PC-9 (cell line): Measurements from ENCODE around the gene LPCAT2. TPM values are rescaled to one million over a fixed set of nuclear protein-coding genes. Genes with fewer than 3 reads are reported as not detected.

Experiments
- BruUV-seq: library from RNA; stranded (reverse); fragments of 400-500 nt; replicated peaks from 2 replicates; lab custom pipeline; 2021; lab: Mats Ljungman, UMichigan
- CTCF ChIA-PET: fragments of 300-600 bp; sonication (Branson Sonifier 250); formaldehyde crosslinking; loops from one replicate; lab custom pipeline; 2022; ENCODE audit warnings: antibody characterized with exemption; lab: Charles Lee
- POLR2A ChIA-PET: fragments of 300-600 bp; sonication (Branson Sonifier 250); formaldehyde crosslinking; loops from one replicate; lab custom pipeline; 2022; ENCODE audit warnings: antibody characterized with exemption; ENCODE audit not compliant: unreplicated experiment; lab: Charles Lee
- DNase-seq, 2 experiments: peaks; one replicate each; pipeline versions ENCODE4 v3.0.0 to v3.0.0-alpha.2; 2015 to 2022; ENCODE audit warnings: mixed read lengths in 1 of 2
- H2AFZ ChIP-seq: fragments of 200-600 bp; sonication (generic); 2 replicates; pipeline ENCODE4 v1.8.1; 2017; ENCODE audit warnings: antibody characterized with exemption
- H3F3A ChIP-seq: fragments of 200-600 bp; sonication (generic); 2 replicates; pipeline ENCODE4 v1.8.1; 2017; ENCODE audit warnings: antibody characterized with exemption, mild to moderate bottlenecking, low read depth; ENCODE audit not compliant: insufficient read depth
- H3K27ac ChIP-seq: fragments of 200-600 bp; sonication (generic); 2 replicates; pipeline ENCODE4 v1.6.1; 2016; ENCODE audit warnings: mixed run types
- H3K27me3 ChIP-seq: fragments of 200-600 bp; sonication (generic); 2 replicates; pipeline ENCODE4 v1.6.1; 2016; ENCODE audit warnings: low read depth, mixed run types; ENCODE audit not compliant: insufficient read depth
- H3K36me3 ChIP-seq: fragments of 200-600 bp; sonication (generic); 2 replicates; pipeline ENCODE4 v1.6.1; 2016; ENCODE audit warnings: low read depth, mixed run types
- H3K4me1 ChIP-seq: fragments of 200-600 bp; sonication (generic); replicated peaks from 2 replicates; pipeline ENCODE4 v1.6.1; 2016; ENCODE audit warnings: mixed run types; ENCODE audit not compliant: insufficient read depth
- H3K4me2 ChIP-seq: fragments of 200-600 bp; sonication (generic); 2 replicates; pipeline ENCODE4 v1.6.1; 2017; ENCODE audit warnings: mixed run types
- H3K4me3 ChIP-seq: fragments of 200-600 bp; sonication (generic); 2 replicates; pipeline ENCODE4 v1.6.1; 2016; ENCODE audit warnings: mixed run types
- H3K79me2 ChIP-seq: fragments of 200-600 bp; sonication (generic); 2 replicates; pipeline ENCODE4 v1.6.1; 2017; ENCODE audit warnings: low read depth, mixed run types
- H3K9me2 ChIP-seq: fragments of 200-600 bp; sonication (generic); 2 replicates; pipeline ENCODE4 v1.8.1; 2017; ENCODE audit warnings: mild to moderate bottlenecking; ENCODE audit not compliant: insufficient read depth
- H3K9me3 ChIP-seq: fragments of 200-600 bp; sonication (generic); 2 replicates; pipeline ENCODE4 v1.8.1; 2016; ENCODE audit warnings: low read depth; ENCODE audit not compliant: insufficient read depth
- H4K20me1 ChIP-seq: fragments of 200-600 bp; sonication (generic); 2 replicates; pipeline ENCODE4 v1.8.1; 2017; ENCODE audit not compliant: insufficient read depth
- EZH2 ChIP-seq: fragments of 200-600 bp; sonication (generic); IDR thresholded peaks from 2 replicates; pipeline ENCODE4 v1.8.0; 2017; ENCODE audit warnings: antibody characterized with exemption, low read depth
- intact Hi-C: fragments of 100-400 bp; cut with micrococcal nuclease; formaldehyde crosslinking; loops from one replicate; pipeline ENCODE4 v1.10.0; 2022; ENCODE audit not compliant: unreplicated experiment
- total RNA-seq: library from RNA; stranded (reverse); gene quantifications from 2 replicates; pipeline ENCODE4 v1.2.3, GENCODE V29; 2021
- TF ChIP-seq, protein P1 (sequence below): fragments of 200-600 bp; sonication (generic); conservative IDR thresholded peaks from 2 replicates; pipeline ENCODE4 v1.6.1; 2017; ENCODE audit warnings: mixed run types, antibody characterized with exemption, mild to moderate bottlenecking, moderate library complexity

Gene LPCAT2
- total RNA-seq, 1 experiment from 2014 or later, result 87.7 TPM

DNA sequence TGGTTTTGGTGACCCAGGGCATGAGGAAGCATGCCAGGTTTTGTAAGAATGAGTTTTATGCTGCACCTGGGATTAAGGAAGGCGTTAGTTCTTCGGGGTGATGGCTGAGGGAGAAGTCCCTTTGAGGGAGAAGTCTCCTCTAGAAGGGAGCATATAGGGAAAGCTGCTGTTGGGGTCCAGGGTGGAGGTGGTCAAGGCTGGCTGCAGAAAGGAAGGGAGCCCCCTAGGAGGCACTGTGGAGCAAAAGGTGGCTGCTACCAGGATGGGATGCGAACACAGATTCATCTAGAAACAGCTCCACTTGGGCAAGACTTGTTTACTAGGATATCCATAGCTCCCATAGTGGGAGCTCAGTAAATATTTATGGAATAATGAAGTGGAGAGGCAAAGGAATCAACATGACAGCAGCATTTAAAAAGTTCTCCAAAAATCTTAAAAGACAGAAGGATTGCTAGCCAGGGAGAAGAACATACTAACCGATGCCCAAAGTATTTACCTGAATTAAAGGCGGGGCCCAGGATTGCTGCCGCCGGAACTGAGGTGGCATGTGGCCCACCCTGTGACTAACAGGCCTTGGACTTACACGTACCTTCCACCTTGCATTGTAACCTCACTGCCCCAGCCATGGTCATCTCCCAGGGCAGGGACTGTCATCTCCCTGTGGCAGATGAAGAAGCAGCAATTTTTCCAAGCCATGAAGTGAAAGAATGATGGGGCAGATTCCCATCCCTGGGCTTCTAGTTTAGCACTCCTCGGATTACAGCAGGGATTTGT lies 7.1 kb upstream of the LPCAT2 start:
- Histone ChIP-seq H3K4me2 (peak overlapping the region; percentile 63), H3F3A (peaks cover 47% of the 10 kb centered on the region), H3K36me3 (no peaks in the 10 kb centered on the region), H2AFZ (no peak overlapping the region), H3K4me3 (no peak overlapping the region), H3K9me3 (no peaks in the 10 kb centered on the region), H3K4me1 (peaks cover 58% of the 10 kb centered on the region), H3K27ac (peak overlapping the region; percentile 69), H4K20me1 (no peaks in the 10 kb centered on the region), H3K9me2 (no peaks in the 10 kb centered on the region), H3K27me3 (no peaks in the 10 kb centered on the region), H3K79me2 (no peaks in the 10 kb centered on the region)
- ChIA-PET CTCF (interaction anchor here (3.0 kb wide), 1 partner anchor 30 kb away, joined by 18 read pairs; no protein-coding TSS in a partner anchor), POLR2A (interaction anchor here (0.6 kb wide), 1 partner anchor 15 kb away, joined by 10 read pairs; no protein-coding TSS in a partner anchor)
- TF ChIP-seq EZH2, result no peak
- TF ChIP-seq, protein P1, sequence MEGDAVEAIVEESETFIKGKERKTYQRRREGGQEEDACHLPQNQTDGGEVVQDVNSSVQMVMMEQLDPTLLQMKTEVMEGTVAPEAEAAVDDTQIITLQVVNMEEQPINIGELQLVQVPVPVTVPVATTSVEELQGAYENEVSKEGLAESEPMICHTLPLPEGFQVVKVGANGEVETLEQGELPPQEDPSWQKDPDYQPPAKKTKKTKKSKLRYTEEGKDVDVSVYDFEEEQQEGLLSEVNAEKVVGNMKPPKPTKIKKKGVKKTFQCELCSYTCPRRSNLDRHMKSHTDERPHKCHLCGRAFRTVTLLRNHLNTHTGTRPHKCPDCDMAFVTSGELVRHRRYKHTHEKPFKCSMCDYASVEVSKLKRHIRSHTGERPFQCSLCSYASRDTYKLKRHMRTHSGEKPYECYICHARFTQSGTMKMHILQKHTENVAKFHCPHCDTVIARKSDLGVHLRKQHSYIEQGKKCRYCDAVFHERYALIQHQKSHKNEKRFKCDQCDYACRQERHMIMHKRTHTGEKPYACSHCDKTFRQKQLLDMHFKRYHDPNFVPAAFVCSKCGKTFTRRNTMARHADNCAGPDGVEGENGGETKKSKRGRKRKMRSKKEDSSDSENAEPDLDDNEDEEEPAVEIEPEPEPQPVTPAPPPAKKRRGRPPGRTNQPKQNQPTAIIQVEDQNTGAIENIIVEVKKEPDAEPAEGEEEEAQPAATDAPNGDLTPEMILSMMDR, result peak; percentile 48
- BruUV-seq, result TSS peak; percentile 77
- intact Hi-C loops, result loop anchor here (5.0 kb wide), 1 partner anchor 871 kb away; no protein-coding TSS in a partner anchor
- peak; percentile 68 to 73 for DNase-seq

DNA sequence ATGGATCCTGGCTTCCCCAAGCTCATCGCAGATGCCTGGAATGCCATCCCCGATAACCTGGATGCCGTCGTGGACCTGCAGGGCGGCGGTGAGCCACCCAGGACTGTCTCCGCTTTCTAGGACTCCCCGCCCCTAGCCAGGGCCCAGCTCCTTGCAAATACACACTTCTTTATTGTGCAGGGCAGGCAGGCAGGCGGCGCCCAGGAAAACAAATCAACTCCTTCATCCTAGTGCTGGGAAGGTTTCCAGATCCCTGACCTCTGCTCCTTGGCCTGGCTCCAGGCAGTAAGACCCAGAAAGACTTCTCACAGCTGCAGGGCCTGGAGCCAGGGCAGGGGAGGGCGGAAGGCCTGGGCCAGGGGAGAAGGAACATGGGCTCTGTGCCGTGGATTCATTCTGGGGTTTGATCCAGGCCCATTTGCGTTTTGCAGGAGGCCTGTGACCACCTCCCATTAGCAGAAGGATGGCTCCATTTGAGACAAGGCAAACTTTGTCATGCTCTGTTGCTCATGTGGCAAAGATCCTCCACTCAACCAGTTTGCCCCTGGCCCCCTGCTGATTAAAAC lies 6.0 kb upstream of the LPCAT2 start:
- Histone ChIP-seq H3K4me2 (peak overlapping the region; percentile 63), H2AFZ (0 out of 2 replicates have a peak overlapping the region, but pooled peaks have one; percentile 18)
- POLR2A ChIA-PET, result interaction anchor here (0.5 to 0.6 kb wide), 3 partner anchors 33 to 167 kb away, joined by 3 to 12 read pairs (median 6); no protein-coding TSS in a partner anchor

More for the DNA sequence above, 6.0 kb upstream of the LPCAT2 start:
- TF ChIP-seq EZH2, result no peak
- TF ChIP-seq, protein P1, result no peak
- Histone ChIP-seq H3K79me2 (no peaks in the 10 kb centered on the region), H3K4me3 (no peak overlapping the region), H3F3A (peaks cover 47% of the 10 kb centered on the region), H3K4me1 (peaks cover 58% of the 10 kb centered on the region), H4K20me1 (no peaks in the 10 kb centered on the region), H3K27ac (peak overlapping the region; percentile 69), H3K9me3 (no peaks in the 10 kb centered on the region), H3K9me2 (no peaks in the 10 kb centered on the region), H3K27me3 (no peaks in the 10 kb centered on the region), H3K36me3 (no peaks in the 10 kb centered on the region)
- CTCF ChIA-PET, result interaction anchor here (0.6 to 3.0 kb wide), 2 partner anchors 31 to 854 kb away, joined by 3 to 18 read pairs; no protein-coding TSS in a partner anchor
- no TSS peak for BruUV-seq
- intact Hi-C loops, result loop anchor here (5.0 kb wide), 1 partner anchor 869 kb away; no protein-coding TSS in a partner anchor
- peak; percentile 78 to 87 for DNase-seq
